Neutrophil (primary cell): Measurements from ENCODE around the gene KCNJ15.

Source experiments
- H3K27ac ChIP-seq: fragments of 200-600 bp; sonication (generic); 2 replicates; pipeline ENCODE4 v1.5.1; 2016; ENCODE audit warnings: mild to moderate bottlenecking, moderate library complexity
- H3K27me3 ChIP-seq: fragments of 200-600 bp; sonication (generic); 2 replicates; pipeline ENCODE4 v1.6.0; 2016; ENCODE audit warnings: mild to moderate bottlenecking
- H3K36me3 ChIP-seq: fragments of 200-600 bp; sonication (generic); 2 replicates; pipeline ENCODE4 v1.5.1; 2017
- H3K4me1 ChIP-seq, 2 experiments: fragments of 200-600 bp in 1 of 2; sonication (generic) in 1 of 2; 1 replicate in 1 of 2; 2 replicates in 1 of 2; pipeline versions ENCODE4 v1.5.1 to v1.6.1; 2013 to 2016; ENCODE audit warnings: low read depth in 1 of 2, low read length in 1 of 2, mild to moderate bottlenecking in 1 of 2, moderate library complexity in 1 of 2; ENCODE audit not compliant: control insufficient read depth in 1 of 2, insufficient read depth in 1 of 2
- H3K4me3 ChIP-seq, 2 experiments: fragments of 200-600 bp in 1 of 2; sonication (generic) in 1 of 2; 1 replicate in 1 of 2; 2 replicates in 1 of 2; pipeline ENCODE4 v1.5.1; 2013 to 2016; ENCODE audit warnings: low read depth in 1 of 2, low read length in 1 of 2, mild to moderate bottlenecking in 1 of 2, moderate library complexity in 1 of 2
- H3K9me3 ChIP-seq: fragments of 200-600 bp; sonication (generic); 2 replicates; pipeline ENCODE4 v1.5.1; 2016
- CTCF ChIP-seq: fragments of 200-600 bp; sonication (generic); IDR thresholded peaks from 2 replicates; pipeline ENCODE4 v1.5.1; 2016; ENCODE audit warnings: antibody characterized with exemption

Gene KCNJ15

GRCh38 chr21:38293765-38294164 is 37.0 kb downstream of the KCNJ15 start:
- H3K27ac ChIP-seq, result peak overlapping the region; percentile 91
- H3K36me3 ChIP-seq, result peaks cover 73% of the 10 kb centered on the region
- no peak for TF ChIP-seq CTCF
- H3K27me3 ChIP-seq, result no peaks in the 10 kb centered on the region
- H3K9me3 ChIP-seq, result no peaks in the 10 kb centered on the region
- H3K4me1 ChIP-seq, result peaks cover 97 to 99% of the 10 kb centered on the region in 2 experiments
- no peak overlapping the region for H3K4me3 ChIP-seq

- peak overlapping the region; percentile 91 for H3K27ac ChIP-seq
Observed at GRCh38 chr21:38294609-38295008, 37.8 kb downstream of the KCNJ15 start.

GRCh38 chr21:38295997-38296764 is 39.4 kb downstream of the KCNJ15 start:
- H3K27ac ChIP-seq, result peak overlapping the region; percentile 91
- no peaks in the 10 kb centered on the region for H3K9me3 ChIP-seq
- H3K4me1 ChIP-seq, result peaks cover 95 to 97% of the 10 kb centered on the region in 2 experiments
- H3K36me3 ChIP-seq, result peaks cover 91% of the 10 kb centered on the region
- H3K27me3 ChIP-seq, result no peaks in the 10 kb centered on the region
- peak; percentile 16 for TF ChIP-seq CTCF
- H3K4me3 ChIP-seq, result peak overlapping the region; percentile 5 to 47

More at GRCh38 chr21:38294609-38295008, 37.8 kb downstream of the KCNJ15 start:
- Histone ChIP-seq H3K9me3 (no peaks in the 10 kb centered on the region), H3K4me3 (no peak overlapping the region), H3K36me3 (peaks cover 79% of the 10 kb centered on the region), H3K4me1 (peaks cover 96 to 97% of the 10 kb centered on the region in 2 experiments), H3K27me3 (no peaks in the 10 kb centered on the region)
- TF ChIP-seq CTCF, result no peak

GRCh38 chr21:38297194-38297631 is 40.4 kb downstream of the KCNJ15 start:
- no peak for TF ChIP-seq CTCF
- Histone ChIP-seq H3K4me3 (peak overlapping the region in 1 of 2 experiments; percentile 47), H3K27me3 (no peaks in the 10 kb centered on the region), H3K9me3 (no peaks in the 10 kb centered on the region), H3K4me1 (peaks cover 95 to 97% of the 10 kb centered on the region in 2 experiments), H3K36me3 (peaks cover 91% of the 10 kb centered on the region), H3K27ac (peak overlapping the region; percentile 91)

GRCh38 chr21:38297871-38298270 is 41.1 kb downstream of the KCNJ15 start:
- peaks cover 89% of the 10 kb centered on the region for H3K36me3 ChIP-seq

More at GRCh38 chr21:38297871-38298270, 41.1 kb downstream of the KCNJ15 start:
- no peaks in the 10 kb centered on the region for H3K9me3 ChIP-seq
- H3K4me3 ChIP-seq, result peak overlapping the region in 1 of 2 experiments; percentile 47
- H3K27me3 ChIP-seq, result no peaks in the 10 kb centered on the region
- no peak for TF ChIP-seq CTCF
- peak overlapping the region; percentile 91 for H3K27ac ChIP-seq
- H3K4me1 ChIP-seq, result peaks cover 89 to 90% of the 10 kb centered on the region in 2 experiments
